Right lobe of liver (tissue), 6 donors: ENCODE data around the gene RSRP1. TPM values are rescaled to one million over a fixed set of nuclear protein-coding genes. Genes with fewer than 3 reads are reported as not detected.

Experiments used
- ATAC-seq, 4 donors: fragments of 200-7000 bp; cut with Tn5 transposase; one replicate each; pipeline ENCODE4 v1.9.1; 2020; ENCODE audit warnings: mild to moderate bottlenecking in 4 of 4, moderate library complexity in 4 of 4
- DNase-seq, 3 donors: peaks; one replicate each; pipeline ENCODE4 v3.0.0-alpha.2; 2020
- H3K27ac ChIP-seq, 3 donors: fragments of 200-600 bp; one replicate each; pipeline ENCODE4 v1.8.0; 2022
- H3K27me3 ChIP-seq, 2 donors: fragments of 200-600 bp; one replicate each; pipeline ENCODE4 v1.8.0; 2022
- H3K36me3 ChIP-seq, 4 donors: fragments of 200-600 bp; sonication (generic) in 1 of 4; one replicate each; pipeline versions ENCODE4 v1.5.1 to v1.8.0; 2017 to 2022; ENCODE audit warnings: control low read depth in 1 of 4
- H3K4me1 ChIP-seq, 4 donors: fragments of 200-600 bp; sonication (generic) in 1 of 4; one replicate each; pipeline versions ENCODE4 v1.5.1 to v1.8.0; 2017 to 2022; ENCODE audit warnings: control low read depth in 1 of 4
- H3K4me3 ChIP-seq, 3 donors: fragments of 200-600 bp; one replicate each; pipeline ENCODE4 v1.8.0; 2022
- H3K9me3 ChIP-seq, 4 donors: fragments of 200-600 bp; sonication (generic) in 1 of 4; one replicate each; pipeline versions ENCODE4 v1.5.1 to v1.8.0; 2017 to 2022; ENCODE audit warnings: control low read depth in 1 of 4
- CTCF ChIP-seq, 4 donors: fragments of 200-600 bp in 3 of 4; fragments of 450-650 bp in 1 of 4; IDR thresholded peaks; one replicate each; pipeline versions ENCODE4 v1.5.1 to v1.8.0; 2016 to 2022; ENCODE audit warnings: antibody characterized with exemption in 4 of 4, mild to moderate bottlenecking in 2 of 4
- POLR2A ChIP-seq: fragments of 450-650 bp; IDR thresholded peaks from one replicate; pipeline ENCODE4 v1.6.1; 2017; ENCODE audit warnings: antibody characterized with exemption, mild to moderate bottlenecking
- WGBS: methylation state at CpG from one replicate; pipeline ENCODE4 v1.1.6; 2018; ENCODE audit warnings: low coverage, low lambda C conversion rate; ENCODE audit not compliant: insufficient coverage; ENCODE audit errors: missing lambda C conversion rate; 5-methylcytosine and 5-hydroxymethylcytosine counted together
- intact Hi-C, 2 donors: fragments of 100-400 bp; cut with DNase I; formaldehyde crosslinking; loops; one replicate each; pipeline versions ENCODE4 v1.11.2 to v1.14.1; 2022
- total RNA-seq, 6 experiments: library from RNA; depleted of rRNA in 2 of 6; stranded (reverse); fragments of >200 nt in 2 of 6; fragmentation: NEBNext Ultra II Directional in 3 of 6; extraction: Animal tissue kit (Norgen Biotek cat#: 25700) in 3 of 6; gene quantifications; one replicate each; pipeline versions ENCODE4 v1.1.0 to v1.2.4, GENCODE V29; 2016 to 2023
- donor health status: DM: no; HTN: yes; CAD: no.
- donor health status: DM: no; HTN: no; CAD: no.
- donor health status: DM: no; HTN: no; CAD: no.
- donor health status: DM: no; HTN: yes; CAD: no.
- donor health status: DM: no; HTN: yes; CAD: no.

Gene RSRP1
- total RNA-seq, 6 experiments from 2014 or later = 32.1 to 52.1 (median 40.2) TPM

- Histone ChIP-seq H3K9me3 (no peaks in the 10 kb centered on the region), H3K4me3 (no peak overlapping the region)
- WGBS = 92% methylated on average over 14 of the region's 18 CpGs
Observed at GRCh38 chr1:25255706-25256577, 8.7 kb upstream of the RSRP1 start.

GRCh38 chr1:25253911-25254310 is 6.7 kb upstream of the RSRP1 start:
- peaks cover 0 to 4% (median 0%) of the 10 kb centered on the region in 4 donors for H3K4me1 ChIP-seq
- no peak overlapping the region for H3K27ac ChIP-seq
- no peaks in the 10 kb centered on the region for H3K9me3 ChIP-seq
- no peaks in the 10 kb centered on the region for H3K27me3 ChIP-seq
- no peak for ATAC-seq
- intact Hi-C loops = no loop called here
- no peak for TF ChIP-seq CTCF (IDR thresholded peaks at IDR 0.05)
- no peak for TF ChIP-seq POLR2A
- 92% methylated on average over 2 of the region's 2 CpGs for whole genome bisulfite sequencing
- no peak for DNase-seq
- H3K4me3 ChIP-seq = no peak overlapping the region
- H3K36me3 ChIP-seq = no peaks in the 10 kb centered on the region

More at GRCh38 chr1:25255706-25256577, 8.7 kb upstream of the RSRP1 start:
- H3K27ac ChIP-seq = no peak overlapping the region
- H3K36me3 ChIP-seq = no peaks in the 10 kb centered on the region
- intact Hi-C loops = no loop called here
- TF ChIP-seq POLR2A (no peak), CTCF (IDR thresholded peaks at IDR 0.05) (no peak)
- no peak for ATAC-seq
- no peaks in the 10 kb centered on the region for H3K27me3 ChIP-seq
- H3K4me1 ChIP-seq = peaks cover 0 to 4% (median 0%) of the 10 kb centered on the region in 4 donors
- DNase-seq = no peak

GRCh38 chr1:25247829-25248754 is 838 bp upstream of the RSRP1 start:
- H3K4me3 ChIP-seq = peak overlapping the region; percentile 80 to 91 (median 87)
- no peak for DNase-seq
- H3K4me1 ChIP-seq = peaks cover 0 to 24% (median 11%) of the 10 kb centered on the region in 4 donors
- peaks cover 11 to 25% (median 18%) of the 10 kb centered on the region in 4 donors for H3K36me3 ChIP-seq
- 35% methylated on average over 20 of the region's 30 CpGs for WGBS
- TF ChIP-seq CTCF (IDR thresholded peaks at IDR 0.05) (no peak), POLR2A (no peak)
- intact Hi-C loops = no loop called here
- H3K9me3 ChIP-seq = no peaks in the 10 kb centered on the region
- no peak for ATAC-seq
- no peaks in the 10 kb centered on the region for H3K27me3 ChIP-seq
- H3K27ac ChIP-seq = peak overlapping the region; percentile 68 to 98 (median 93)

GRCh38 chr1:25246600-25247023 is 642 bp downstream of the RSRP1 start:
- Histone ChIP-seq H3K27ac (peak overlapping the region; percentile 93 to 98 (median 95)), H3K27me3 (no peaks in the 10 kb centered on the region), H3K36me3 (peaks cover 11 to 40% (median 26%) of the 10 kb centered on the region in 4 donors), H3K9me3 (no peaks in the 10 kb centered on the region), H3K4me1 (peaks cover 0 to 24% (median 9%) of the 10 kb centered on the region in 4 donors), H3K4me3 (peak overlapping the region; percentile 80 to 91 (median 87))
- DNase-seq = peak in 2 of 3 donors; percentile 51 to 60
- TF ChIP-seq POLR2A (no peak), CTCF (IDR thresholded peaks at IDR 0.05) (no peak)
- intact Hi-C loops = no loop called here
- no CpG with 5 or more reads among the region's 53 CpGs for WGBS
- peak in 3 of 4 donors; percentile 1 to 2 (median 1) for ATAC-seq
